ENCODE data around the gene SLIT3.

SLIT3 gene

GRCh38 chr5:169029037-169029436 lies 271.9 kb downstream of the SLIT3 start:
- no peak for DNase-seq (ENCODE audit: low read depth)

GRCh38 chr5:169027501-169028061 lies 273.4 kb downstream of the SLIT3 start:
- DNase-seq (ENCODE audit: low read depth) = no peak

GRCh38 chr5:169025491-169025890 lies 275.4 kb downstream of the SLIT3 start:
- no peak for DNase-seq (ENCODE audit: low read depth)

GRCh38 chr5:169024421-169024820 lies 276.5 kb downstream of the SLIT3 start:
- no peak for DNase-seq (ENCODE audit: low read depth)

DNA sequence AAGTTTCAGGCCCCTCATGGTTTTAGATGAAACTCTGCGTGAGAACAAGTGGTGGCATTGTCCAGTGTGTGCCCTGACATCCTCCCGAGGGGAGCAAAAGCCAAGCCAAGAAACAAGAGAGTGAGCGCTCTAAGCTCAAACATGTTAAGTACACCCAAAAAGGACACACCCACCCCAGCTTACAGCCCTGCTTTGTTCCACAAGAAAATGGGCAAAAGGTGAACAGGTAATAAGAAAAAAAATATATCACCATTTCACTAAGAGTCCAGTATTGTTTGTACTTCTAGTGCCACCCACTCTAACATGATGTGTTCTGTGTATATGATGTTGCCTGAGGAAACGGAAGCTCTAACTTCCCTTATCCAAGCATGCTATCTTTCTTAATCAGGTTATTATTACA lies 278.2 kb downstream of the SLIT3 start:
- no peak for DNase-seq (ENCODE audit: low read depth)

GRCh38 chr5:169020102-169020501 lies 280.8 kb downstream of the SLIT3 start:
- DNase-seq (ENCODE audit: low read depth) = no peak

GRCh38 chr5:169018925-169019324 lies 282.0 kb downstream of the SLIT3 start:
- DNase-seq (ENCODE audit: low read depth) = no peak

DNA sequence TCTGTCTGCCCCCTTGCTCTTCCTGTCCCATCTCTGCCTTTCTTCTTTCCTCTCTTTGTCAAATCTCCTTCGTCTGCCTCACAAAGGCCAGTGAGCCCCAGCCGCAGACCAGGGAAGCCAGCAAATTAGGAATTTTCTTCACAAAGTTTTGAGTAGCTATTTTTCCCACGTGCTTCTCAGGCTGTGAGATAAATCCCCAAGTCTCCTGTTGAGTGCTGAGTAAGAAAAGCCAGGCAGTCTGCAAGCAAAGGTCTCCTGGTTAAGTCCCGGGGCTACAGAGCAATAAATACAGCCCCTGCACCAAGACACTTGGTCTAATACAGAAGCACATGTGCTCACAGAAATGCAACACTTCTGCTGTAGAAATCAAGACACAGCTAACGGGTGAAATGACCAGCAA lies 284.9 kb downstream of the SLIT3 start:
- DNase-seq (ENCODE audit: low read depth) = no peak

DNA sequence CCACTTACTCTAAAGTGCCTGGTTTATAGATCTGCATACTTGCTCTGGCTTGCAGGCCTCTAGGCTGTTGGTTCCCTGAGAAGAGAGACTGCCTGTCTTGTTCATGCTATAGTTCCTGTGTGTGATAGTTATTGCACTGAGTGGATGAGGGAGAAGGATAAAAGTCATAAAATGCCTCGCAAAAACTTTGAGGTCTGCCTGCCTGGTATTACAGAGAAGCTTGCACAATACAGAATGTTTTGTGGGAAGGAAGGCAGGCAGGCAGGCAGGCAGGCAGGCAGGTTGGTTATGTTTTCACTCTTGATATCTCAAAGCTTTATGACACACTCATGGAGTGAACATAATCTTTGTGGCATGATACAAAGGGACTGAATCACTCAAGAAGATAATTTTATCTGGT lies 287.1 kb downstream of the SLIT3 start:
- no peak for DNase-seq (ENCODE audit: low read depth)

- DNase-seq (ENCODE audit: low read depth) = no peak
Observed at GRCh38 chr5:169013208-169013728, 287.7 kb downstream of the SLIT3 start.

DNA sequence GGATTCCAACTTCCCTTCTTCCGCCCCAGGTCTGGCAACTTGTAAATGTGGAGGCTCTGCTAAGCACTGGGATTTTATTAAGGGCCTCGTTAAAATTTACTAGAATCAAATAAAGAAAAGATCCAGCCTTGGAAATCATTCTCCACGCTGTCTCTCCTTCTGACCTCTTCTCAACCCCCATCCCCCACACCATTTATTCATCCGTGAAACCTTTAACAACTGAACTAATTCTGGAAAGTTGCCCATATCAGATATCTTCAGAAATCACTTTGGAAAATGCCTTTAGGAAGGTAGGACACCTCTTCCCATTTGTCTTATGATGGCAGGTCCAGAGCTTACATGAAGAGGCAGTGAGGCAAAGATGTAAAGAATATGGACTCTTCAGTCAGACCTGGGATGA lies 288.5 kb downstream of the SLIT3 start:
- no peak for DNase-seq (ENCODE audit: low read depth)

GRCh38 chr5:169011451-169011850 lies 289.5 kb downstream of the SLIT3 start:
- DNase-seq (ENCODE audit: low read depth) = no peak

DNA sequence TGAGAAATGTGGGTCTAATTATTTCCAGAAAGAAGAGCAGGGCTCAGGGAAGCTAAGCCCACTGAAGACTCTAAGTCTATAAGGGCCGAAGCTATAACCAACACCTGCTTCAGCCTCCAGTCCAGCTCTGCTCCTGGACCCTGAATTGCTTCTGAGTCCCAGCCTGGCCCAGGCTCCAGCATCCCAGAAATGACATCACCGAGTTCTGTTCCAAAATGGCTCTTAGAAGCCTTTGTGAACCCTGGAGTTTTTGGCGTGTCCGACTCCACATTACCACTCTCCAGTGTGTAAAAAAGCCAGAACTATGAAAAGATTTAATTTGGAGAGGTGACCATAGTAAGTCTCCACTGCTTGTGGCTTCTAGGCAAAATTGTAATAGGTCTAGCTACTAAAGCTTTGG lies 289.9 kb downstream of the SLIT3 start:
- DNase-seq (ENCODE audit: low read depth) = no peak

GRCh38 chr5:169009123-169009522 lies 291.8 kb downstream of the SLIT3 start:
- no peak for DNase-seq (ENCODE audit: low read depth)

DNA sequence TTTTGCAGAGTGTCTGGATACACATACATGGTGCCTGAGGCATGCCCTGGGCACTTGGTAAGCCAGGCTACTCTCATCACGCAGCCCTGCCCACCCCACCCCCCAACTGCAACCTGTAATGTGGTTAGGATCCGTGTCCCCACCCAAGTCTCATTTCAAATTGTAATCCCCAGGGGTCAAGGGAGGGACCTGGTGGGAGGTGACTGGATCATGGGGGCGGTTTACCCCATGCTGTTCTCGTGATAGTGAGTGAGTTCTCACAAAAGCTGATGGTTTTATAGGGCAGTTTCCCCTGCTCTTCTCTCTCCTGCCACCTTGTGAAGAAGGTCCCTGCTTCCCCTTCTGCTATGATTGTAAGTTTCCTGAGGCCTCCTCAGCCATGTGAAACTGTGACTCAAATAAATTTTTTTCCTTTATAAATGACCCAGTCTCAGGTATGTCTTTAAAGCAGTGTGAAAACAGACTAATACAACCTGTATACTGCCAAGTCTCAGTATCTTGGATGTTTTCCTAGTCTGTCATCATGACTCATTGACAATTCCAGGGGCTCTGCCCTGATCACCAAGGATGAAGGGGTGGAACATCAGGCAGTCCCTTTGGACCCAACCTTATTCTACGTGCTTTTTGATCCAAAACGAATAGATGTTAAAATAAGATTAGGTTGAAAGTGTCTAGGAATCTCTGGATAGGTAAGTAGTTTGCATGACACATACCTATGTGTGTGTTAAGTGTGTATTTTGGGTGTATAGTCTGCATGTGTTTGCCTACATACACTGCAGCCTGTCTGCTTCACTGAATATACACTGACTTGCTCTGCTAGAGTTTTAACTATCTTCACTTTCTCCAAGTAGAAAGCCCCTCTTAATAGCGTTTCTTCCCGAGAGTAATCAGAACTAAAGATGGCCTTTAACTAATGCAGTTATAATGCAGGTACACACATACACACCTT lies 293.8 kb downstream of the SLIT3 start:
- no peak for DNase-seq (ENCODE audit: low read depth)

DNA sequence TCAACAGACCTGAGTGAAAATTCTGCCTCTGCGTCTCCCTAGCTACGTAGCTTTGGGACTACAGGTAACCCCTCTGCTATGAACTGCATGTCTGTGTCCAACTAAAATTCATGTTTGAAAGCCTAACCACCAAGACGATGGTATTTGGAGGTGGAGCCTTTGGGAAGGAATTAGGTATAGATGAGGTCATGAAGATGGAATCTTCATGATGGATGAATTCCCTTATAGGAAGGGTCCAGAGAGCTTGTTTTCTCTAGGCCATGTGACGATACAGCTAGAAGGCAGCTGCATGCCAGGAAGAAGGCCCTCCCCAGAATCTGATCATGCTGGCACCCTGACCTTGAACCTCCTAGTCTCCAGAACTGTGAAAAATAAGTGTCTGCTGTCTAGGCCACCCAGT lies 296.4 kb downstream of the SLIT3 start:
- DNase-seq (ENCODE audit: low read depth) = no peak

DNA sequence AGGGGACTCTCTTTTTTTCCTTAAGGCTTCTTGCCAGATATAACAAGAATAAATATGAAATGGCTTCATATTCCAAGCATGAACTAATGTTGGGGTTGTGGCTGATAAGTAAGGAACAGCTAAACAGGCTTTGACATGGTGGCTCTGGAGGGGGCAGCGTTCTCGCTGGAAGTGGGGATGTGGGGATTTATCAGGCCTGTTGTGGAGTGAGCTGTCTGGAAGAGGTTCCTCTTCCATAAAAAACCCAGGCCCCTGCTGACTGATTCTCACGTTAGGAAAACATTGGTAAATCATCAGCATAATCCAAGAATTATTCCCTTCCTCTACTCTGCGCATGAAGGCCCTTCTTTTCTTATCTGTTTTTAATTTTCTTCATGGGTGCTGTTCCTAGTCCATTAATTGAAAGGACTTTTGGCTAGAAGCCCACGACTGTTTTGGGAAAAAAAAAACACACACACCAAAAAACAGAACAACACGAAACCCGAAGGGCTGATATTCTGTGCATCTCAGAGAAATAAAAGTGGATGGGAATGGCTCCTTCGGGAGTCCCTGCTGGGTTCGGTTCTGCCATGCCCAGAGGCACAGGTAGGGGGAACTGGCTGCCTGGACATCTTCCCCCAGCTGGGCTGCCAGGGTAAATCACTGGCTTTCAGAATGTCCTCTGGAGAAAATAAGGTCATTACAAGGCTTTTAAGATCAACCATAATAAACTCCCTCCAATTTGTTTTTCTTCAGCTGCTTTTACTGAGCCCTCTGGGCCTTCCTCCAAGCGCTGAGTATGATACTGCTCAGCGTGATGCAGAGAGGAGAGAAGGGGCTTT lies 297.0 kb downstream of the SLIT3 start:
- no peak for DNase-seq (ENCODE audit: low read depth)

GRCh38 chr5:169002953-169003555 lies 297.9 kb downstream of the SLIT3 start:
- DNase-seq (ENCODE audit: low read depth) = no peak

- no peak for DNase-seq (ENCODE audit: low read depth)
Observed at GRCh38 chr5:169001394-169001793, 299.5 kb downstream of the SLIT3 start.

GRCh38 chr5:168995024-168995423 lies 305.9 kb downstream of the SLIT3 start:
- no peak for DNase-seq (ENCODE audit: low read depth)

DNA sequence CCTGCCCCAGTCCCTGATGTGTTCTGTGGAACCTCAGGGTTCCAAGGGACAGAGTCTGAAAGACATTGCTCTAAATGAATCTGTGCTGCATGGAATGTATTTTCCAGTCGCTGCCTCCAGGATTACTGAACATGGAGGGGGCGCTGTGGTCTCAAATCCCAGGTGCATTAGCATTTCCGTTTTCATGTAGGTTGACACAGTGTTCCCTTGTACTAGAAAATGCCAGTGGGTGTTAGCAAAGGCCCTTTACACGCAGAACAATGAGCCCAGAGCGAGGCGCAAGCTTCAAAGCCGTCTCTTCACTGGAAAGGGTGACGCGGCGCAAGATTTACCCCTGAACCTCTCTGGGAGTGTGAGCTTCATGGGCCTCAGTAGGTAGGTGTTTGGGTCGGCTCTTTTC lies 308.3 kb downstream of the SLIT3 start:
- no peak for DNase-seq (ENCODE audit: low read depth)

DNA sequence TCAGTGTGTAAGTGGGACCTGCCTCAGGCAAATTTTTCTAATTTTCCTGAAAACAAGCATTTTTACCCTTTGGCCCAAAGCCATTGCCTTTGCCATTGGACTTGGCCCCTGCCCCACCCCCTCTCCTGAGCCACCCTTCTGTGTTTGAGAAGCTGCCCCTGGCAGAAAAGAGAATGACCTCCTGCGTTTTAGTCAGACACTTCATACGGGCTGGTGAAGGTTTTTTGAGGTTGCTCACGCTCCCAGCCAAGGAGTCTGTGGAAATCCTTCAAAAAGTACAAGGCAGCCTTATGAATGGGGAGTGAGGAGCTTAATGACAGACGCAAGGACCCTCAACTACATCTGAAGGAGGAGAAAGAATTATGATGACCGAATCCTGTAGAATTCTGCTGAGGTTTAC lies 308.9 kb downstream of the SLIT3 start:
- no peak for DNase-seq (ENCODE audit: low read depth)
